ENCODE results near the gene DMPK. TPM values are rescaled to one million over a fixed set of nuclear protein-coding genes. Genes with fewer than 3 reads are reported as not detected.

The DMPK gene
- total and polyA plus RNA-seq, 2 donors (not counting 1 experiment from before 2014, with no cell fraction given), result 54.7 to 115 TPM

DNA sequence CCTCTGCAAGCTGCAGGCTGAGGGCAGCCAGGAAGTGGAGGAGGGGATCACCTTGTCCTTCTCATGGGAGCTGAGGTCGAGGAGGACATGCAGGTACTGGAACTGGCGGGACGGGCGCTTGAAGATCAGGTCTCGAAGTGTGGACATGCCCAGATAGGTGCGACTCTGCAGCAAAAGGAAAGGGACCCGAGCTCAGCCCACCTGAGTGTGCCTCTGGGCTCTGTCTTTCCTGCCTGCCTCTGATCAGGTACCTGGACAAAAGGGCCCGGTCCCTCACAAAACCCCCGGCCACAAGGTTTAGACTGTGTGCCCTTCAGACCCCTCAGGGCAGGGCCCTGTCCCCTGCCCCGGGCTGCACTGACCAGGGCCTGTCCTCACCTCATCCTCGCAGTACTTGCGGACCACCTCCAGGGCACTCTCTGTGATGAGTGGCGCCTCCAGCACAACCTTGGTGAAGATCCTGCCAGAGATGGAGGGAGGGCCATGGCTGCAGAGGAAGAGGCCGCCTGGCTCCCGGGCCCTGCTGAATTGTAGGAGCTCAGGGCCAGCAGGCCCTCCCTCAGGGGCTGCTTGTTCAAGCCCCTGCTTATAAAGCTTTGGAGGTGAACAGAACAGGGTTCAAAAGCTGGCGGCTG, 45.3 kb upstream of the DMPK start:
- no peak overlapping the region for H3K27ac ChIP-seq (ENCODE audit: insufficient read depth, low read length)
- no peak for TF ChIP-seq EZH2 (IDR thresholded peaks at IDR 0.05; ENCODE audit: low read length, missing control alignments)
- TF ChIP-seq, protein P1, sequence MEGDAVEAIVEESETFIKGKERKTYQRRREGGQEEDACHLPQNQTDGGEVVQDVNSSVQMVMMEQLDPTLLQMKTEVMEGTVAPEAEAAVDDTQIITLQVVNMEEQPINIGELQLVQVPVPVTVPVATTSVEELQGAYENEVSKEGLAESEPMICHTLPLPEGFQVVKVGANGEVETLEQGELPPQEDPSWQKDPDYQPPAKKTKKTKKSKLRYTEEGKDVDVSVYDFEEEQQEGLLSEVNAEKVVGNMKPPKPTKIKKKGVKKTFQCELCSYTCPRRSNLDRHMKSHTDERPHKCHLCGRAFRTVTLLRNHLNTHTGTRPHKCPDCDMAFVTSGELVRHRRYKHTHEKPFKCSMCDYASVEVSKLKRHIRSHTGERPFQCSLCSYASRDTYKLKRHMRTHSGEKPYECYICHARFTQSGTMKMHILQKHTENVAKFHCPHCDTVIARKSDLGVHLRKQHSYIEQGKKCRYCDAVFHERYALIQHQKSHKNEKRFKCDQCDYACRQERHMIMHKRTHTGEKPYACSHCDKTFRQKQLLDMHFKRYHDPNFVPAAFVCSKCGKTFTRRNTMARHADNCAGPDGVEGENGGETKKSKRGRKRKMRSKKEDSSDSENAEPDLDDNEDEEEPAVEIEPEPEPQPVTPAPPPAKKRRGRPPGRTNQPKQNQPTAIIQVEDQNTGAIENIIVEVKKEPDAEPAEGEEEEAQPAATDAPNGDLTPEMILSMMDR (conservative IDR thresholded peaks at IDR 0.05 in 1 of 2, IDR thresholded peaks at IDR 0.05 in 1 of 2; ENCODE audit: low read depth in 1 of 2, low read length in 2 of 2), result no peak

DNA sequence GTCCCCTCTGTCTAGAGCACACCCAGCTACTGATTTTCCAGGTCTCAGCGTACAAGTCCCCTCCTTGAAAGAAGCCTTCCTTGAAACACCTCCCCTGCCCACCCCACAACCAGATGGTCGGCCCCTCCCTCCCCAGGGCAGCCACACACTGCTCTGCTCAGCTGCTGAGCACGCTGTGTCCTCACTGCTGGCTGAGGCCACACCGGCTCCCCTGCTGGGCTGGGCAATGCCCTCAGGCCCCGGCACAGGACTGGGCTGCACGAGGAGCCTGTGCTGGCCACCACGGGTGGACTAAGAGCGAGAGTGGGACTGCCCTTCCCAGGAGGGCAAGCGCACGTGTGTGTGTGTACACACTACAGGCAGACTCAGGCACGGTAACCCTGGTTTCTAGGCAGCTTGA, 44.6 kb upstream of the DMPK start:
- Histone ChIP-seq H3K4me3 (replicated peaks in 1 of 4; ENCODE audit: control extremely low read depth in 1 of 4, insufficient read depth in 1 of 4, low read depth in 3 of 4, low read length in 4 of 4) (no peak overlapping the region), H3K4me1 (ENCODE audit: control insufficient read depth, extremely low read depth, insufficient read depth, low read length) (no peaks in the 10 kb centered on the region), H3K79me2 (ENCODE audit: control insufficient read depth, insufficient read depth, low read length) (no peaks in the 10 kb centered on the region), H3K9ac (ENCODE audit: insufficient read depth, low read length) (no peak overlapping the region), H3K27me3 (ENCODE audit: control insufficient read depth, insufficient read depth, low read length) (no peaks in the 10 kb centered on the region), H2AFZ (ENCODE audit: low read length) (no peak overlapping the region), H3K36me3 (ENCODE audit: control insufficient read depth, insufficient read depth, low read length) (peaks cover 41% of the 10 kb centered on the region), H3K27ac (ENCODE audit: insufficient read depth, low read length) (no peak overlapping the region), H4K20me1 (ENCODE audit: control insufficient read depth, extremely low read depth, insufficient read depth, low read length) (no peaks in the 10 kb centered on the region), H3K9me3 (ENCODE audit: control insufficient read depth, insufficient read depth, low read depth, low read length) (no peaks in the 10 kb centered on the region), H3K4me2 (ENCODE audit: extremely low read depth, insufficient read depth, low read length) (no peak overlapping the region)
- TF ChIP-seq, protein P1 (conservative IDR thresholded peaks at IDR 0.05 in 1 of 2, IDR thresholded peaks at IDR 0.05 in 1 of 2; ENCODE audit: low read depth in 1 of 2, low read length in 2 of 2), result no peak
- TF ChIP-seq EZH2 (IDR thresholded peaks at IDR 0.05; ENCODE audit: low read length, missing control alignments), result no peak
- DNase-seq (ENCODE audit: low read depth in 2 of 2), result no peak

More for the DNA sequence above, 45.3 kb upstream of the DMPK start:
- Histone ChIP-seq H3K4me3 (replicated peaks in 1 of 4; ENCODE audit: control extremely low read depth in 1 of 4, insufficient read depth in 1 of 4, low read depth in 3 of 4, low read length in 4 of 4) (no peak overlapping the region), H3K9me3 (ENCODE audit: control insufficient read depth, insufficient read depth, low read depth, low read length) (no peaks in the 10 kb centered on the region), H3K27me3 (ENCODE audit: control insufficient read depth, insufficient read depth, low read length) (no peaks in the 10 kb centered on the region), H3K36me3 (ENCODE audit: control insufficient read depth, insufficient read depth, low read length) (peaks cover 43% of the 10 kb centered on the region), H2AFZ (ENCODE audit: low read length) (no peak overlapping the region), H3K9ac (ENCODE audit: insufficient read depth, low read length) (no peak overlapping the region), H3K79me2 (ENCODE audit: control insufficient read depth, insufficient read depth, low read length) (no peaks in the 10 kb centered on the region), H4K20me1 (ENCODE audit: control insufficient read depth, extremely low read depth, insufficient read depth, low read length) (no peaks in the 10 kb centered on the region), H3K4me1 (ENCODE audit: control insufficient read depth, extremely low read depth, insufficient read depth, low read length) (no peaks in the 10 kb centered on the region), H3K4me2 (ENCODE audit: extremely low read depth, insufficient read depth, low read length) (no peak overlapping the region)
- no peak for DNase-seq (ENCODE audit: low read depth in 2 of 2)

DNA sequence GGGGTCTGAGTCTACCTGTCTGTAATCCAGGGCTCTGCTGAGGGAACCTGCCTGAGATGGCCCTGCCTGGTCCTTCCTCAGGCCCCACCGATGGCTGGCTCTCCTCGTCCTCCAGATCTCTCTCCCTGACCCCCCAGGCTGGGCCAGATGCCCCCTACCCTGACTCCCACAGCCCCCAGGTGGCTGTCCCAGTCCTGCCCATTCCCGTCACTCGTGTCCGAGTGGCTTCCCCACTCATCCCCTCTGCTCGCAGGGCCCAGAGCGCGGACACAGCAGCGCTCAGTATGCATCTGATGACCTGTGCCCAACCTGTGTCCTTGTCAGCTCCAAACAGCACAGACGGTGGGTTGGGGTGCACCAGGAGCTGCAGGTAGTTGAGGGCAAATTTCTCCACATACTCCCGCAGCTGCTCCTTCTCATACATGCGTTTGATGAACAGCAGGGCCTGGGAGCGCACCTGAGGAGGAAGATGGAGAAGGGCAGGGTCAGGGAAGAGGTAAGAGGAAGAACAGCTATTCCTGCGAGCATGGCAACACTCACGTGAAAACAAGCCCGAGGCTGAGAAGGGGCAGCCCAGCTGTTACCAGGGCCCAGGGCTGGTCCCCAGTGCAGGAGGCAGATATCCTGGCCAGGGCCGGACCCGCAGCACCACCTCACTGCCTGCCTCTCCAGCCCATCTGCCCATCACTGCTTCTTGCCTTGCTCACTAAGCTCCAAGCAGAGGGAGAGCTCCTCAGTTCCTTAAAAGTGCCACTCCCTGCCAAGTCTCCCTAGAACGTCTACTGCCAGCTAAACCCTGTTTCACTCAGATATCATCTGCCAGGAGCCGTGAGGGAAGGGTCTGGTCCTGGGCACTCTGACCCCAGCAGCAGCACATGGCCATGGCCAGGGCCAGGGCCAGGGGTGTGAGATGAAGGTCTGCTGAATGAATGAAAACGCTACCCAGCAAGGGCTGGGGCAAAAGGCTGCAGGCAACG, 43.9 kb upstream of the DMPK start:
- Histone ChIP-seq H2AFZ (ENCODE audit: low read length) (no peak overlapping the region), H3K4me2 (ENCODE audit: extremely low read depth, insufficient read depth, low read length) (no peak overlapping the region), H4K20me1 (ENCODE audit: control insufficient read depth, extremely low read depth, insufficient read depth, low read length) (no peaks in the 10 kb centered on the region), H3K4me1 (ENCODE audit: control insufficient read depth, extremely low read depth, insufficient read depth, low read length) (no peaks in the 10 kb centered on the region), H3K9me3 (ENCODE audit: control insufficient read depth, insufficient read depth, low read depth, low read length) (no peaks in the 10 kb centered on the region), H3K4me3 (replicated peaks in 1 of 4; ENCODE audit: control extremely low read depth in 1 of 4, insufficient read depth in 1 of 4, low read depth in 3 of 4, low read length in 4 of 4) (no peak overlapping the region), H3K9ac (ENCODE audit: insufficient read depth, low read length) (no peak overlapping the region), H3K27me3 (ENCODE audit: control insufficient read depth, insufficient read depth, low read length) (no peaks in the 10 kb centered on the region), H3K79me2 (ENCODE audit: control insufficient read depth, insufficient read depth, low read length) (no peaks in the 10 kb centered on the region), H3K36me3 (ENCODE audit: control insufficient read depth, insufficient read depth, low read length) (peaks cover 43% of the 10 kb centered on the region), H3K27ac (ENCODE audit: insufficient read depth, low read length) (no peak overlapping the region)
- no peak for DNase-seq (ENCODE audit: low read depth in 2 of 2)
- TF ChIP-seq, protein P1 (conservative IDR thresholded peaks at IDR 0.05 in 1 of 2, IDR thresholded peaks at IDR 0.05 in 1 of 2; ENCODE audit: low read depth in 1 of 2, low read length in 2 of 2), result no peak
- TF ChIP-seq EZH2 (IDR thresholded peaks at IDR 0.05; ENCODE audit: low read length, missing control alignments), result no peak

Measured in fibroblast of lung (primary cell).